ENCODE measurements around the gene BRINP1. TPM values are rescaled to one million over a fixed set of nuclear protein-coding genes. Genes with fewer than 3 reads are reported as not detected.

Gene BRINP1
- total RNA-seq, 1 experiment from 2014 or later: 14.0 TPM

DNA sequence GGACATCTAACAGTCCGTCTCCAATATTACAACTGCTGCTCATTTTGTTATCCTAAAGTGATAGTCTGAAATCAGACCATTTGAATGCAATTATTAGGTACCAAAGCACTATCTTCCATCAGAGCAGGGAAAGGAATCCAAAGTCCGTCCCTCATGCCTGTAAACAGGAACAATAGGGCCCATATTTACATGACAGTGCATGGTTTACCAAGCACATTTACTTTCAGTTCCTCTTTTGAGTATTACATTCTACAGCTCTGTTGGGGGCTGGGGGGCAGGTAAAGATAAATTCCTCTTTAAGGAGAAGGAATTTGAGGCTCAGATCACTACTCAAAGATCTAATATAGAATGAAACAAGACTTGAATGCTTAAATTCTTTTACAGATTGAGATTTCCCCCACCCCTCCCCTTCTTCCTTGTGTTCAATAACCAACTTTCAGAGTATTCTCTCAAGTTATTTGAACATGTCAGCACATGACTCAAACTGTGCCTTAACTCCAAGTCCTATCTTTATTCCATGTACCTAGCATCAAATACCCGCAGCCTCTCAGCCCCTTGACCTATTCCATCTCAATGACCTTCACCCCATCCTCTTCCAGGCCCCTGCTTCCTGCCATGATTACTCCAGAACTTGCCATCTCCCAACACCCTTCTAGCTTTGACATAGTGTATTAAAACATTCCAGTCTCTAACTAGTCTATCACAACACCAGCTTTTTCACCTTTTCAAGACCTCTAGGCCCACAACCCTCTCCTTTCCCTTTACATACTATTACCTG, 71.0 kb downstream of the BRINP1 start:
- H3K27me3 Mint-ChIP-seq (ENCODE audit: low read depth): no peaks in the 10 kb centered on the region
- Histone ChIP-seq H2AK5ac (ENCODE audit: insufficient read length, low read length) (no peak overlapping the region), H3K23ac (ENCODE audit: insufficient read length, low read depth, low read length) (no peak overlapping the region), H4K5ac (ENCODE audit: insufficient read length, low read depth, low read length) (no peak overlapping the region), H3K14ac (ENCODE audit: insufficient read depth, low read length) (no peak overlapping the region), H2BK5ac (ENCODE audit: insufficient read length, low read length) (no peak overlapping the region), H3K27ac (ENCODE audit: insufficient read length, low read depth, low read length) (peak overlapping the region; percentile 88), H3K79me1 (ENCODE audit: insufficient read depth, low read depth, low read length, poor library complexity, severe bottlenecking) (no peaks in the 10 kb centered on the region), H3K18ac (ENCODE audit: insufficient read length, low read depth, low read length) (no peak overlapping the region), H3K4ac (ENCODE audit: low read depth, low read length) (no peak overlapping the region), H2BK20ac (ENCODE audit: low read depth, low read length, poor library complexity, severe bottlenecking) (no peak overlapping the region), H3K23me2 (ENCODE audit: insufficient read length, low read depth, low read length, poor library complexity, severe bottlenecking) (no peaks in the 10 kb centered on the region), H3K56ac (ENCODE audit: insufficient read length, low read depth, low read length) (no peak overlapping the region), H4K8ac (replicated peaks; ENCODE audit: insufficient read length, low read depth, low read length) (no peak overlapping the region), H3K27me3 (ENCODE audit: insufficient read depth, low read length) (no peaks in the 10 kb centered on the region), H2BK120ac (ENCODE audit: low read depth, low read length, poor library complexity, severe bottlenecking) (no peak overlapping the region), H3K79me2 (ENCODE audit: insufficient read depth, low read length) (peaks cover 2% of the 10 kb centered on the region; the same call in 1 of the 2 replicates), H2AFZ (ENCODE audit: low read length) (no peak overlapping the region), H4K91ac (ENCODE audit: insufficient read length, low read depth, low read length) (no peak overlapping the region), H2BK12ac (ENCODE audit: insufficient read length, low read depth, low read length) (peak overlapping the region; percentile 96), H3K9me3 (ENCODE audit: control insufficient read depth, low read depth, low read length) (no peaks in the 10 kb centered on the region), H3T11ph (ENCODE audit: low read length) (no peak overlapping the region), H3K4me1 (ENCODE audit: insufficient read depth, low read length) (peaks cover 9% of the 10 kb centered on the region; the same call in 1 of the 2 replicates), H3K4me2 (ENCODE audit: insufficient read depth, insufficient read length, low read length) (peak overlapping the region; percentile 67), H3K9ac (ENCODE audit: extremely low read depth, insufficient read length, low read length) (no peak overlapping the region), H2BK15ac (ENCODE audit: low read depth, low read length) (no peak overlapping the region), H4K20me1 (ENCODE audit: control insufficient read depth, insufficient read depth, insufficient read length) (no peaks in the 10 kb centered on the region)
- H3K27ac Mint-ChIP-seq: peak overlapping the region; percentile 82 to 98 (median 95)
- TF ChIP-seq, protein P1, sequence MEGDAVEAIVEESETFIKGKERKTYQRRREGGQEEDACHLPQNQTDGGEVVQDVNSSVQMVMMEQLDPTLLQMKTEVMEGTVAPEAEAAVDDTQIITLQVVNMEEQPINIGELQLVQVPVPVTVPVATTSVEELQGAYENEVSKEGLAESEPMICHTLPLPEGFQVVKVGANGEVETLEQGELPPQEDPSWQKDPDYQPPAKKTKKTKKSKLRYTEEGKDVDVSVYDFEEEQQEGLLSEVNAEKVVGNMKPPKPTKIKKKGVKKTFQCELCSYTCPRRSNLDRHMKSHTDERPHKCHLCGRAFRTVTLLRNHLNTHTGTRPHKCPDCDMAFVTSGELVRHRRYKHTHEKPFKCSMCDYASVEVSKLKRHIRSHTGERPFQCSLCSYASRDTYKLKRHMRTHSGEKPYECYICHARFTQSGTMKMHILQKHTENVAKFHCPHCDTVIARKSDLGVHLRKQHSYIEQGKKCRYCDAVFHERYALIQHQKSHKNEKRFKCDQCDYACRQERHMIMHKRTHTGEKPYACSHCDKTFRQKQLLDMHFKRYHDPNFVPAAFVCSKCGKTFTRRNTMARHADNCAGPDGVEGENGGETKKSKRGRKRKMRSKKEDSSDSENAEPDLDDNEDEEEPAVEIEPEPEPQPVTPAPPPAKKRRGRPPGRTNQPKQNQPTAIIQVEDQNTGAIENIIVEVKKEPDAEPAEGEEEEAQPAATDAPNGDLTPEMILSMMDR (conservative IDR thresholded peaks at IDR 0.05): no peak
- peaks cover 0 to 5% (median 4%) of the 10 kb centered on the region in 3 experiments; a peak in 4 of 7 replicates for H3K36me3 Mint-ChIP-seq (ENCODE audit: insufficient read depth in 1 of 3, low read depth in 3 of 3)
- no peaks in the 10 kb centered on the region; a peak in 2 of 5 replicates for H3K9me3 Mint-ChIP-seq
- H3K4me3 Mint-ChIP-seq: peak overlapping the region; percentile 5 to 67
- WGBS (ENCODE audit: extremely low coverage, insufficient read length, low lambda C conversion rate): no CpG with 5 or more reads among the region's 3 CpGs
- DNase-seq: peak; percentile 48
- peaks cover 57 to 60% of the 10 kb centered on the region in 2 experiments for H3K4me1 Mint-ChIP-seq

Measured in H9 (cell line).